T follicular helper cell (primary cell): ENCODE data around the gene CBX5.
"Not testable (repeated sequence)": the region's sequence is repeated elsewhere in the genome, so short reads cannot be mapped to it uniquely, and the experiment has no call there.

Experiments used
- DNase-seq: peaks from one replicate; pipeline ENCODE4 v3.0.0-alpha.2; 2020; ENCODE audit warnings: low read depth

Gene CBX5

DNA sequence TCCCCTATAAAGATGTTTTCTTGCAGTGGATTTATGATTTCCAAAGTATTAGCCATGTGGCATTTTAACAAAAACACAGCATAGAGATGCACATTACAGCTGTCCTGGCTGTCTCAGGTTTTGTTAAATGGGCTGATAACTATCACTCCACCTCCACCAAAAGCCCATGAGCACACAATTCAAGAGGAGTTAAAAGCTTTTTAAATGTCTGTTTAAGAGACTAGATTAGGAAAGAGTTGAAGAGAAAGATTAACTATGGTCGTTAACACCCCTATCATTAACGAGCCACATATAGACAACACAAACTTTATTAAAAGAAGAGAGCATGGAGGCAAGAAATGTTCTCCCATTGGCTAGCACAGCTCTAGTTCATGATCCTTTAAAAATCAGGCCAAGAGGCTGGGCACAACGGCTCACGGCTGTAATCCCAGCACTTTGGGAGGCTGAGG is 14.5 kb downstream of the CBX5 start:
- DNase-seq = no peak

DNA sequence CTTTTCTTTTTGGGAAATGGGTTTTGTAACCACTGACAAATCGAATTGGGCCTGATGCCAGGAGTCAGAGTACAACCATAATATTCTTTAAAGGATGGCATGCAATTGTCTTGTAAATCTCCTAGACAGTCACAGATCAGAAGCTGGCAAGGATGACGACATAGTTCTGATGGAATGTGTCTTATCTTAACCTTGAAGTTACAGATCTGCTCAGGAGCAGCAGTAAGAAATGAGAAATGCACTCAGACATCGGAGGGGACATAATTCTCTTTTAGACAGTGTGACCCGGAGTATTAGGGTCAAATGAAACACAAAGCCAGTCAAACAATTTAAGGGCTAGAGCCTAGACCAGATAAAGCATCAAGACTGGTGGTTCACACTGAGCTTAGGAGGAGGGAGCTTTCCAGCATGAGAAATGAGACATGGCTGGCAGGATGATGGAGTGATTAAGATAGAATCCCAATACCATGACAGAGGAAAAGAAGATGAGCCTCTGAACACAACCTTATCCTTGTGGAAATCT is 17.5 kb downstream of the CBX5 start:
- DNase-seq = no peak

DNA sequence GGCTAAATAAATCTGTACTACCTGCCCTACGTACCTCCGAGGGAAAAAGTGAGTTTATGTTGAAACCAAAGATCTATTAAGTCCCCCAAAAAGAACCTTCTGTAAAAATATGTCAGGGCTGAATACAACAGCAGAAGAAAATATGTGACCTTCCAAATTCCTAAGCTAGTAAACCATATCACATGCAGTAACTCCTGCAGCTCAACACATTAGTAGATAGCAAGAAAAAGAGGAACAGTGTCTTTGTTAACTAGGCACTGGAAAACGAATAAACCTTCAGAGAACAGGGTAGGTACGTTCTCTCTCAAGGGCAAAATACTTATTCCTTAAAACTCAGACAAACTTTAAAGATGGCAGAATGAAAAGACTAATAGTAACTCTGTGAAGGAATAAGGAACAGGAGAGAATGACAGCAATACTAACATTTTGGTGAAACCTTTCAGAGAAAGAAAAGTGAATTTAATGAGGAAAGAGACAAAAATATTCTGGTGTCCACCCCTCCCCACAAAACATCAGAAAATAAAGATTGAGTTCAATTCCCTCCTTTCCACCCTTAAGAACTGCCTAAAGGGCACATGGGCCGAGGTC is 18.0 kb downstream of the CBX5 start:
- no peak for DNase-seq

DNA sequence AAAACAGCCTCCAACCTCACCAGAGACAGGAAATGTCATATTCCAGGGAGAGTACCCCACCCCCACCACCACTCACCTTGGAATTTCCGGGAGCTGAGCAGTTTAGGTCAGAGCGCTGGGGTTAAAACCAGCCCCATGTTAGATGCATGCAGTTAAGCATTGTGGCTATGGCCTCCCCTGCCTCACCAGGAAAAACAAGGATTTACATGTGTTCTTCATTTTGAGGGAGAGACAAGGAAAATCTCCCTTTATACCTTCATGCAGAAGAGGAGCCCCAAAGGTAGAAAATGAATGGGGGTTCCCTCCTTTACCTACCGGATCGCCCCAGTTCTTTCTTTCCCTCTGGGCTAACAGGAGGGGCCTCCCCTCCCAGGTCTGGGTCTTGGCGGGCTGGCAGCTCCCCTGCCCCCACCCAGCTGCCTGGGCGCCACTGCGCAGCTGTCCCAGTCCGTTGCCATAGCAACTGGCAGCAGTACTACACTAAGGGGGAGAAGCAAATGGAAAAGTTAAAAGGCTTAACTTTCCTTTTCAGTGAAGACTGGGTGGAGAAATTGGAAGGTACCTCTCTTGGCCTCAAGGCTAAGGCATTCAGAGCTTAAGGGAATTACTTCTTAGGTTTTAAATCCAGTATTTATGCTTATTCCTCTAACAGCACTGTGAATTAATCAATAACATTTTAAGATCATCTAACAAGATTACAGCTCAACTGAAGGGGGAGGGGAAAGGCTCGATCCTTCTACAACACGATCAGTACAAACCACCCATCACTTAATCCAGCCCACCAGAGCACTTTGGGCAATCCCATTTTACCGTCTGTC is 20.5 kb downstream of the CBX5 start:
- peak; percentile 14 for DNase-seq

DNA sequence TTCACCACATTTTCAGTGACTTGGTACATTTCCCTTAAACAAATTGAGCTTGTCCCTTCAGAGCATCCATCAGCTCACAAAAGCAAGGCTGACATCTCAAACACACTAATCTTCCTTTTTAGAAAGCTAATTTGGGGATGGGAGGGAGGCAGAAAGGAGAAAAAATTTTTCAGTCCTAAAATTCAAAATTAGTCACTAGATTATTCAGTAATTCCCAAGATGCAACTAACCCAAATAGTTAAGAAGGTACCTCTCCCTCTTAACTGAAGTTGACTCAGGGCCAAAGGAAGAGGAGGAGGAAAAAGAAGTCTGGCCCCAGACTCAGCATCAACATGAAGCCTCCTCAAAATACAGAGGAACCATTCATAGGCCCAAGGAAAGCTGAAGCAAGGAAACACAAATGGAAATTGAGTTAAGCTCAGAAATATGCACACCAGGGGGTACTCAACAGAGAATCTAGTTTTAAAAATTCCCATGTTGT is 21.7 kb downstream of the CBX5 start:
- no peak for DNase-seq

DNA sequence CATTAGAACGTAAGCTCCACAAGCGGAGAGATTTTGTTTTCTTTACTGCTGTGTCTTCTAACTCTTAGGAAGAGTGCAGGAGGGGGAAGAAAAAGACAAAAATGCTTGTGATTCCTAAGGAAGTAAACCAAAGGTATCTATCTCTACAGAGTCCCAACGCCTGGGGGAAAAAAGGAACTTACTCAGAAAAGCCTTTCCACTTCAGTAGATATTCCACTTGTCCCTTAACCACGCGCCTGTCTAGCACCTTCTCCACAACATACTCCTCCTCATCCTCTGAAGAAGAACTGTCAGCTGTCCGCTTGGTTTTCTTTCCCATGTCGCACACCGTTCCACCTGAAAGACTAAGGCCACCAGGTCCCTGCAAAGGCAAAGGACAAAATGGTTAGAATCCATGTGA is 22.6 kb downstream of the CBX5 start:
- no peak for DNase-seq

DNA sequence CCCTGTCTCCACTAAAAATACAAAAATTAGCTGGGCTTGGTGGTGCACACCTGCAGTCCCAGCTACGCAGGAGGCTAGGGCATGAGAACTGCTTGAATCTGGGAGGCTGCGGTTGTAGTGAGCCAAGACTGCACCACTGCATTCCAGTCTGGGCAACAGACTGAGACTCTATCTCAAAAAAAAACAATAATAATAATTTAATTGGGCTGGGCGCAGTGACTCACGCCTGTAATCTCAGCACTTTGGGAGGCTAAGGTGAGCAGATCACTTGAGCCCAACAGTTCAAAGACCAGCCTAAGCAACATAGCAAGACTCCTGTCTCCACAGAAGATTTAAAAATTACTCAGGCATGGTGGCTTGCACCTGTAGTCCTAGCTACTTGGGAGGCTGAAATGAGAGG is 26.7 kb downstream of the CBX5 start:
- DNase-seq = no peak

DNA sequence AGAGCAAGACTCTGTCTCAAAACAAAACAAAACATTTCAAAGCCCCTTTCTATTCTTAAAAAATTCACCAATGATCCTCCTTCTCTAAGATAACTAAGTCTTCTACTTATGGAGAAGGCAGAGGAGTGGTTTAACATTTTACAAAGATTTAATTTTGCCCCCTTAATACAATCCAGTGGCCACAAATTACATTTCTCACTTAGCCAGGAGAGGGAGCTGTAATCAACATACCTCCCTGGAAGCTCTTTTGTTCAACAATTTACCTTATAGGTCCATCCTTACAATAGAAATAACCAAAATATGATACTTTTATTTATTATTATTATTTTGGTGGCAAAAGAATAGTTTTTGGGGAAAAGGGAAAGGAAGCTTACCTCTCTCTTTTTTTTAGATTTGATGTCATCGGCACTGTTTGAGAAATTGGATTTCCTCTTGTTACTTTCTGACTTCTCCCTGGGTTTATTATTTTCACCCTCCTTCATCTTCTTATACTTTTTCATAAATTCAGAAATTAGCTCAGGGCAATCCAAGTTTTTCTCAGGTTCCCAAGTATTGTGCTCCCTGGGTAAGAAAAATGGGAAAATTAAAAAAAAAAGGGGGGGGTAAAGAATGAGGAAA is 28.1 kb downstream of the CBX5 start:
- no peak for DNase-seq

DNA sequence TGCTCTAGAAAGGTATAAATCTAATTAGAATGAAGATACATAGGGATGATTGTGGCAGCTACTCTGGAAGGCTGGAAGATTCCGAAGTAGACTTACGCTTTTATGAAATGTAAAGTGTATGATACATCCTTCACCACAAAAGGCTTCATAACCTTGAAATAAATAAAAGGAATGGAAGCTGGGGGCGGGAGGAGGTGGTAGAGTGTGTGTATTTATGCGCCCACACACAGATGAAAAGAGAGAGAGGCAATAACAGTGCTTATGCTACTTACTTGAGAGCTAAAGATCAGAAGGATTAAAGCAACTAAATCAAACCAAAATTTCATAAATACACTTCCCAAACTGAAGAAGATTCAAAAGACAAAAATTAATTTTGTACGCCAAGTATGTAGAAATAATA is 30.4 kb downstream of the CBX5 start:
- DNase-seq = no peak

DNA sequence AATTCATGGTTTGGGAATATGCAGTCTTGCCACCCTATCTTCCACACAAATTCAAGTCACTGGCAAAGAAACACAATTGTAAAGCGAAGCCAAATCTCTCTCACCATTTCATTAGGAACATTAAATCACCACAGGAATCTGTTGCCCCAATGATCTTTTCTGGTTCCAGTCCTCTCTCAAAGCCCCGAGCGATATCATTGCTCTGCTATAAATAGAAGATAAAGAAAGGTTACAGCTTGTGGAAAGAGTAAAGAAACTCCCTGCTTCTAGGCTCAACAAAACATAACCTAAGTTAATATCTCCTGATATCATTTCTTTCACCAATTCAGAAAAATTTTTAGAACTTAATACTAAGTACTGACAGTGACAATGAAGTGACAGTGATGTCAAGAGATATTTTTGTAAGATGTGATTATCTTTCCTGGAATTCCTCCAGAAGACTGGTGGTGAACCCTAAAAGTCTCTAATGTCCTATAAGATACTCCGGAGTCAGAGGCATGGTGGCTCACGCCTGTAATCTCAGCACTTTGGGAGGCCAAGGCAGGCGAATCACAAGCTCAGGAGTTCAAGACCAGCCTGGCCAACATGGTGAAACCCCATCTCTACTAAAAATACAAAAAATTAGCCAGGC is 33.8 kb downstream of the CBX5 start:
- DNase-seq = no peak

DNA sequence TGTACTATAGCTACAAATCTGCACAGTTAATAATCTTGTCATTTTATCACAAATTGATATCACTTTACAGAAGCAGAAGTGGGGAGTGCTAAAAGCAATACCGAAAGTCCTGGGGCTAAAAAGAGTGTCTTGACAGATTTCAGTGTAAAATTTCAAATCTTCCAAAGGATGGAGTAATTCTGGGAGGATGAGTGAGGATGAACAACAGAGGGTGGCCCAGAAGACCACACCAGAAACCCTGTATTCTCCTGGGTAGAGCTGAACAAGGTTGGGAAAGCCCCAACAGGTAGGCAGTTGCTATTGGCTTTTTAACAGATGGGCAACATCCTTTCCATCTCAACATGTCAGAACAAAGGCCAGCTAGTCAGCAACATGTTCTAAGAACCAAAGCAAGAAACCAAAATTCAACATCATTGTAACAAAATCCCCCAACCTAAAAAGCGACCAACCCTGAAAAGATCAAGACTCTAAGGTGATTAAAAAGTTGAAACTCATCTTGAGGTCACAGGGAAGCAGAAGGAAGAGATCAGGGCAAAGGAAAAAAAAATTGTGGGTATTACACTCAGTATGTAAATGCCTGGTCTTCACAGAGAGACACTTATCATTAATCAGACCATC is 38.8 kb downstream of the CBX5 start:
- no peak for DNase-seq

DNA sequence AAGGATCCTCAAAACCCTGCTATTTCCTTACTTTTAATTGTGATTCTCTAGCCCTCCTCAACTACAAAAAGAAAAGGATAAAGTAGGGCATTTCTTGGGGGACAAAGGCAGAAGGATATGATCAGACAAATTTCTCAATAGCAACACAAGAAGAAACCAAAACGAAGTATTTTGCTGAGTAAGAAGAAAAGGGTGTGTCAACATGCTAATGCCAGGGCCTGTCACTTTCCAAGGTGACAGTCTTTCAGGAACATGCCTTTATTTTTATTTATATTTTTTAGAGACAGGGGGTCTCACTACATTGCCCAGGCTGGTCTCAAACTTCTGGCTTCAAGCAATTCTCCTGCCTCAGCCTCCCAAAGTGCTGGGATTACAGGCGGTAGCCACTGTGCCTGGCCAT is 39.8 kb downstream of the CBX5 start:
- no peak for DNase-seq

DNA sequence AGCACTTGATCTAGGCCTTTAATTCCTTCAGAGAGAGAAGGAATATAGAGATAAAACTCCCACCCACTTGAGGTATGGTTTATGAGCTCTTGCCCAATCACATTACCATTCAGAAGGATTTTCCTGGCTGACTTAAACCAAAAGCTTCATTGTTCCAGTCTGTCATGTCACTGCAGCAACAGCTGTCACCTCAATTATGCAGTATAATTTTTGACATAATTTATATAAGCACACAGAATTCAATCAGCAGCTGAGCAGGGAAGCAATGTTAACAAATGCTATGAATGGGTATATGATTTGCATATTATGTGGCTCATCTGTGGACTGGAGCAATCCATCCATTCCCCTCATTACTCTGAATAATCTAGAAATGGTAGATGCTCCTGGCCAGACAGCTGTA is 40.3 kb downstream of the CBX5 start:
- DNase-seq = no peak

DNA sequence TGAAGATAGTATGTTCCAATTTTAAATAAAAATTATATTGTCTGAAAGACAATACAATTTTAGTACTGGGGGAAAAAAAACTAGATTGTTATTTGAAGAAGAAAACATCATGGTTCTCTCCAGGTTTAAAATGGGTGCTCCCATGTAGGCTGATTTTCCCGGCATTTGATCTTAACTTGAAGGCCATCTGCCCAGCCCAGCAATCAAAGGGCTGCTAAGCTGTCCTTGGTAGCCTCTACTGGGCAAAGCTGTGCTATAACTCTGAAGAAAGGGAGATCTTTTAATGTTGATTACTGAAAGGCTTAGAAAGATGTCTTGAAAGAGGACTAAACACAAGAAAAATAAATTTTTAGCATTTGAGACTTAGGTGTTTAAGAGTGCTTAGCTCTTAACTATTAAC is 41.4 kb downstream of the CBX5 start:
- no peak for DNase-seq

DNA sequence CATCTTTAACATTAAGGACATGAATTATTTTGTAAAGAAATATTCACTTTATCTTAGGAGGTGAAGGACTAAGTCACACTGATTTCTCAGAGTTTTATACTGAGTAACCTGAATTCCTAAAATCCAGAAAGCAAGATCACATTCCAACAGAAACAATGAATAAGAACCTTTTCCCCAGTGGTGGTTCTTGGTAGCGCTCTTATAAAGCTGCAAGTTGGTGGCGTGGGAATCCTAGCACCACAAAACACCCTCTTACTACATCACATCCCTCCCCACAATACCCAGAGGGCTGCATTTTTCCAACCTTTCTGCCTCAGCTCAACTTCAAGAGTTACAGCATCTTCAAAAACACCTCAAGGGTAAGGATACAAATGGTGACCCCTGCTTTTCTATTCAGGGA is 47.1 kb downstream of the CBX5 start:
- DNase-seq = no peak

DNA sequence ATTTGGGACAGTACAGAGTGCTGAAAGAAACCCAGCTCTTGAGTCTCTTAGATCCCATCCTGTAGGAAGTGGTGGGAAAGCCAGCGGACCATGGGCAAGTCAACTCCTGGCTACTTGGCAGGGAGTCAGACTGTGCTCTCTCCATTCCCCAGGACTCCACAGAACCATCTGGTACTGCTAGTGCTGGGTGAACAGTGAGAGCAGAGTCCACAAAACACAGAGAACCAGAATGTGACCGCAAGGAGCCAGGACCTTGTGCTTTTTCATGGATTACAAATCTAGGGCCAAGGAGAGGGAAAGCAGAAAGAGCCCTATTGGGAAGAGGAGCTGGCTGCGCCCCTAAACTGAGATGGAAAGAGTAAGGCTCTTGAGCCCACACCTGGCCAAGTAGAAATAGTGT is 48.7 kb downstream of the CBX5 start:
- not testable (repeated sequence) for DNase-seq

DNA sequence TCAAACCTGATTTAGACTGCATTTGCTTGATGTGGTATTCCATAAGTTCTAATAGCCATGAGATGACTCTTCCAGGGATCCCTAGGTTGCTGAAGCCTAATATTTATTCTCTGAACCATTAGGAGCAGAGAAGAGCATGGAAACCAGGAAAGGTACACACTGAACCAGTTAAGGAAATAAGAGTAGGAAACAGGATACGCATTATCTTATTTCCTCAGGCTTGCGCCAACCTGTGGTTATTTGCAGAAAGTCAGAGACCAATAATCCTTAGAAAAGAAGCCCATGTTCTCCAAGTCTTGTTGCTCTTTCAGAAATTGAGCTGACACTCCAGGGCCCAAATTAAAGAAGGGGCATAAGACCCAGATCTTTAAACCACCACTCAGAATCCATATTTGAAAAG is 49.4 kb downstream of the CBX5 start:
- DNase-seq = no peak

DNA sequence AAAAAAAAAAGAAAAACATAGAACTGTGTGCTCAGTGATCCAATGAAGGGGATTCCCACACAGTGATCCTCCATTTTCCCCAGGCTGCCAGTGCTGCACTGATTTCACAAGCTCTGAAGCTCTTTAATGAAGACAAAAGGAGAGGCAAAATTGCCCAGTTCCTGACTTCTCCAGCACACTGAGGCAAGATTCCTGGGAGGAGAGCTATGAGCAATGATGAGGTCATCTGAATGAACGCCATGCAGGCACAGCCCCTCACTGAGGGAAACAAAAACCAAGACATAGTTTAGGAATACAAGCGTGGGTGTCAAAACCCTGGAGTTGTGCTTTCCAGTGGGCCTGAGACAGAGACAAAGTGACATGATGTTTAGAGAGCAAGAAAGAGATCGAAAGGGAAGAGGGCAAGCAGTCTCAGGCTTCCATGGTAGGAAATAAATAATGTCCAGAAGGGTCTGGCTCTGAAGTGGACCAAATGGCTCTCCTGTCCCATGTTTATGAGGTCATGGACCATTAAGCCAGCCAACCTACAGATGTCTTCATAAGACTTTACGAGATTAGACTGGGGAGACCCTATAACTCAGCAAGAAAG is 50.2 kb downstream of the CBX5 start:
- no peak for DNase-seq

DNA sequence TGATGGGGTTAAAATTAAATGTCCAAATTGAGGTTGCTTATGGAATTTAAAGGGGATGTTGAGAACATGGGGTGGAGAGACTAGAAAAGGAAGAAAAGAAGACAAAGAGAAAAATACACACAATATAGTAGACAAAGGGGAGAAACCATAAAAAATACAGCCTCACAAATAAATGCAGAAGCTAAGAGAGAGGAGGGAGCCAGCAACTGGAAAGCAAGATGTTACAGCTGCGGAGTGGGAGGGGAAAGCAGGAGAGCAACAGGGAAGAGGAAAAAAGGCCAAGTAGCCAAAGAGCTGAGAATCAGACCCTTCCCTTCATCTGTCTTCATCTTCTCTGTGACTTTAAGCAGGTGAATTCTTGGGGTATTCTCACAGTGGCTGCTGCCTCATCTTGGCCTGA is 51.5 kb downstream of the CBX5 start:
- no peak for DNase-seq

DNA sequence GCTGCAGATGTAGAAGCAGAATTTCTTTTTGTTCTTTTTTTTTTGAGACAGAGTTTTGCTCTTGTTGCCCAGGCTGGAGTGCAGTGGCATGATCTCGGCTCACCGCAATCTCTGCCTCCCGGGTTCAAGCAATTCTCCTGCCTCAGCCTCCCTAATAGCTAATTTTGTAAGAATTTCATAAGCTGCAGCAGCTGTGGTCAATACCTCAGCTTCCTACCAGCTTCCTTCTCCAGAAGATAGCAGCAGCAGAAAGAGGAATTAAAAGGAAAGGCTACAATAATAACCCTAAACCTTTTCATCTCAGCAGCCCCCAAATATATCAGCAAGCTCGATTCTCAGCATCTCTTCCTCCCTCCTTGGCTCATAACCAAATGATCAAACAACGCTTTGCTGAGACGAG is 52.0 kb downstream of the CBX5 start:
- DNase-seq = not testable (repeated sequence)

DNA sequence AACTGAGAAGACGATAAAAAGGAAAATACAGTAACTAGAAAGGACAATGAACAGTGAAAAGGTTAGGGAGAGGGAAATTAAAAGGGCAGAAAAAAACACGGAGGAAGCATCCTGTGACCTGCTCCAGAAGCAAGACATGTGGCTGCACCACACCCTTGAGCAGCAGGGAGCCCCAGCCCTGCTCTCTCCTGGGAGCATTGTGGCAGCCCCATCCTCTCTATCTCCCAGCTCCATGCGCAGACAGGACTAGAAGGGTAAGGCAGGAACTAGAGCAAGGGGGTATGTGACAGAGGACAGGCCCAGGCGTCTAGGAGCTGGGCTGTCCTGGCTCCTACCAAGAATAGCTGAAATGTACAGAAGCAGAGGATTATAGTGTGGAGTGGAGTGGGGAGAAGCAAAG is 52.5 kb downstream of the CBX5 start:
- no peak for DNase-seq

DNA sequence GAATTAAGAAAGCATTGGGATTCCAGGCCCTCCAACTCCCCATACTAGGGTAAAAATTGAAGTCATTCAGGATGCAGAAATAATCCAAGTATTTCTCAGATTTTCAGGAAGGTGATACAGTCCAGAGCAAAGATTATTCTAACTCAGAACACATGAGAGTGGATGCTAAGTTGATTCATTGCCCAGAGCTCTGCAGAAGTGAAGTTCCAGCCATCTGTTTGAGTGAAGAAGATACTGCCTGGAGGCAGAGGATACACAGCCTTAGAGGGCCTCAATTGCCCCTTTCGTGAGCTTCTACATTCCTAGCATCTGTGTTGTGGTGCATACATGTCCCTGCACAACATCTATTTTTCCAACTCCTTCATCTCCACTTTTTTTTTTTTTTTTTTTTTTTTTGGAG is 54.3 kb downstream of the CBX5 start:
- no peak for DNase-seq
